CD4-positive, alpha-beta T cell treated with Interleukin-1 beta for 1 hour (primary cell): ENCODE data around the gene ERG28.
"Not testable (repeated sequence)": the region's sequence is repeated elsewhere in the genome, so short reads cannot be mapped to it uniquely, and the experiment has no call there.

Experiments used
- DNase-seq, 2 donors: peaks; one replicate each; pipeline ENCODE4 v3.0.0-alpha.2; 2020 to 2022

Gene ERG28

GRCh38 chr14:75660630-75661498, at the start of gene ERG28, which contains the start of gene TTLL5:
Gene ERG28 (minus strand): TSS chr14:75660876. CDS start chr14:75657502, 3,374 bp downstream.
Gene TTLL5 (plus strand): TSS chr14:75661246. CDS start chr14:75663150, 1,904 bp downstream.
- peak; percentile 97 for DNase-seq

GRCh38 chr14:75709207-75709812, 48.6 kb upstream of the ERG28 start:
- DNase-seq = peak; percentile 57 to 62

GRCh38 chr14:75705014-75705413, 44.3 kb upstream of the ERG28 start:
- no peak for DNase-seq

- DNase-seq = no peak
Measured at GRCh38 chr14:75703467-75703866, 42.8 kb upstream of the ERG28 start.

GRCh38 chr14:75702616-75703261, 42.1 kb upstream of the ERG28 start:
- DNase-seq = no peak

GRCh38 chr14:75702122-75702521, 41.4 kb upstream of the ERG28 start:
- DNase-seq = no peak

GRCh38 chr14:75700295-75700694, 39.6 kb upstream of the ERG28 start:
- no peak for DNase-seq

- no peak for DNase-seq
Measured at GRCh38 chr14:75699331-75699730, 38.7 kb upstream of the ERG28 start.

- no peak for DNase-seq
Measured at GRCh38 chr14:75697918-75698317, 37.2 kb upstream of the ERG28 start.

- DNase-seq = no peak
Measured at GRCh38 chr14:75697386-75697785, 36.7 kb upstream of the ERG28 start.

GRCh38 chr14:75695025-75695424, 34.3 kb upstream of the ERG28 start:
- not testable (repeated sequence) for DNase-seq

GRCh38 chr14:75690010-75690409, 29.3 kb upstream of the ERG28 start:
- no peak for DNase-seq

- DNase-seq = no peak
Measured at GRCh38 chr14:75689012-75689411, 28.3 kb upstream of the ERG28 start.

GRCh38 chr14:75685910-75686309, 25.2 kb upstream of the ERG28 start:
- no peak for DNase-seq

GRCh38 chr14:75675265-75675960, 14.7 kb upstream of the ERG28 start:
- DNase-seq = no peak

- no peak for DNase-seq
Measured at GRCh38 chr14:75673345-75674035, 12.8 kb upstream of the ERG28 start.

- DNase-seq = no peak
Measured at GRCh38 chr14:75672605-75673192, 12.0 kb upstream of the ERG28 start.

GRCh38 chr14:75667099-75667765, 6.6 kb upstream of the ERG28 start:
- no peak for DNase-seq

GRCh38 chr14:75662966-75663365, 2.3 kb upstream of the ERG28 start:
- DNase-seq = no peak

GRCh38 chr14:75661499-75661814, 781 bp upstream of the ERG28 start:
- no peak for DNase-seq

- DNase-seq = no peak
Measured at GRCh38 chr14:75660238-75660629, 442 bp downstream of the ERG28 start.

- no peak for DNase-seq
Measured at GRCh38 chr14:75658957-75659356, 1.7 kb downstream of the ERG28 start.
